Mesenchymal stem cell (in vitro differentiated cells and primary cell): ENCODE data around the gene PADI1.
"Not testable (repeated sequence)": the region's sequence is repeated elsewhere in the genome, so short reads cannot be mapped to it uniquely, and the experiment has no call there.

Experiments used
- DNase-seq: peaks from one replicate; pipeline ENCODE4 v3.0.0-alpha.2; 2013
- H2AFZ ChIP-seq: one replicate; pipeline ENCODE4 v1.6.1; 2013; ENCODE audit warnings: low read depth, mild to moderate bottlenecking, control low read depth, inconsistent platforms, low read length, moderate library complexity
- H2AK5ac ChIP-seq: 2 replicates; pipeline ENCODE4 v1.6.1; 2013; ENCODE audit warnings: low read length, moderate library complexity, mild to moderate bottlenecking, inconsistent platforms; ENCODE audit not compliant: severe bottlenecking
- H2BK120ac ChIP-seq: one replicate; pipeline ENCODE4 v1.6.1; 2013; ENCODE audit warnings: low read depth, mild to moderate bottlenecking, inconsistent platforms, low read length, moderate library complexity
- H2BK12ac ChIP-seq, 2 experiments: one replicate each; pipeline ENCODE4 v1.6.1; 2013; ENCODE audit warnings: inconsistent platforms in 2 of 2, low read length in 2 of 2, mild to moderate bottlenecking in 2 of 2, moderate library complexity in 2 of 2, control low read depth in 1 of 2
- H2BK15ac ChIP-seq: one replicate; pipeline ENCODE4 v1.6.1; 2013; ENCODE audit warnings: mild to moderate bottlenecking, low read depth, inconsistent platforms; ENCODE audit not compliant: poor library complexity, severe bottlenecking
- H2BK5ac ChIP-seq: 2 replicates; pipeline ENCODE4 v1.6.1; 2013; ENCODE audit warnings: low read depth, mild to moderate bottlenecking, low read length, control low read depth, inconsistent platforms; ENCODE audit not compliant: poor library complexity, severe bottlenecking
- H3K14ac ChIP-seq, 2 experiments: one replicate each; pipeline ENCODE4 v1.6.1; 2013; ENCODE audit warnings: inconsistent platforms in 2 of 2, low read length in 2 of 2, control low read depth in 1 of 2, mild to moderate bottlenecking in 1 of 2, moderate library complexity in 1 of 2
- H3K18ac ChIP-seq, 2 experiments: one replicate each; pipeline ENCODE4 v1.6.1; 2013; ENCODE audit warnings: inconsistent platforms in 2 of 2, low read length in 2 of 2, control low read depth in 1 of 2, low read depth in 1 of 2, mild to moderate bottlenecking in 1 of 2
- H3K23ac ChIP-seq, 2 experiments: one replicate each; pipeline ENCODE4 v1.6.1; 2013; ENCODE audit warnings: inconsistent platforms in 2 of 2, low read length in 2 of 2, mild to moderate bottlenecking in 2 of 2, moderate library complexity in 2 of 2, control low read depth in 1 of 2
- H3K27ac ChIP-seq: 2 replicates; pipeline ENCODE4 v1.5.1; 2013; ENCODE audit warnings: mild to moderate bottlenecking, moderate library complexity, low read length, control low read depth, inconsistent platforms; ENCODE audit not compliant: poor library complexity, severe bottlenecking
- H3K27me3 ChIP-seq, 2 experiments: 2 replicates each; pipeline versions ENCODE4 v1.6.1 to v1.7.0; 2013; ENCODE audit warnings: low read length in 2 of 2, mild to moderate bottlenecking in 2 of 2, moderate library complexity in 2 of 2, control low read depth in 1 of 2, inconsistent platforms in 1 of 2; ENCODE audit not compliant: control insufficient read depth in 1 of 2, insufficient read depth in 1 of 2
- H3K36me3 ChIP-seq, 2 experiments: 2 replicates each; pipeline versions ENCODE4 v1.6.1 to v1.7.0; 2013; ENCODE audit warnings: low read length in 2 of 2, control low read depth in 1 of 2, inconsistent platforms in 1 of 2, low read depth in 1 of 2, mild to moderate bottlenecking in 1 of 2; ENCODE audit not compliant: insufficient read depth in 2 of 2, control insufficient read depth in 1 of 2
- H3K4ac ChIP-seq, 2 experiments: one replicate each; pipeline ENCODE4 v1.6.1; 2013; ENCODE audit warnings: inconsistent platforms in 2 of 2, low read length in 2 of 2, mild to moderate bottlenecking in 2 of 2, moderate library complexity in 2 of 2, control low read depth in 1 of 2, low read depth in 1 of 2
- H3K4me1 ChIP-seq: 2 replicates; pipeline ENCODE4 v1.6.1; 2013; ENCODE audit warnings: low read depth, low read length, control low read depth; ENCODE audit not compliant: control insufficient read depth, insufficient read depth
- H3K4me2 ChIP-seq: 2 replicates; pipeline ENCODE4 v1.6.1; 2013; ENCODE audit warnings: low read length, mild to moderate bottlenecking, inconsistent platforms; ENCODE audit not compliant: poor library complexity, severe bottlenecking
- H3K4me3 ChIP-seq, 2 experiments: 2 replicates each; pipeline versions ENCODE4 v1.5.1 to v1.7.0; 2013; ENCODE audit warnings: low read length in 2 of 2, mild to moderate bottlenecking in 2 of 2, control low read depth in 1 of 2, low read depth in 1 of 2; ENCODE audit not compliant: insufficient read depth in 1 of 2
- H3K79me1 ChIP-seq: replicated peaks from 2 replicates; pipeline ENCODE4 v1.6.1; 2013; ENCODE audit warnings: mild to moderate bottlenecking, control low read depth, low read length, inconsistent platforms; ENCODE audit not compliant: poor library complexity, severe bottlenecking
- H3K9ac ChIP-seq: 2 replicates; pipeline ENCODE4 v1.7.0; 2013; ENCODE audit warnings: mild to moderate bottlenecking, low read length, moderate library complexity
- H3K9me3 ChIP-seq: 2 replicates; pipeline ENCODE4 v1.7.0; 2013; ENCODE audit warnings: mild to moderate bottlenecking, low read length; ENCODE audit not compliant: control insufficient read depth
- H4K8ac ChIP-seq: one replicate; pipeline ENCODE4 v1.6.1; 2013; ENCODE audit warnings: inconsistent platforms, mild to moderate bottlenecking, low read length, moderate library complexity
- H4K91ac ChIP-seq: one replicate; pipeline ENCODE4 v1.6.1; 2013; ENCODE audit warnings: mild to moderate bottlenecking, low read length, inconsistent platforms
- whole genome bisulfite sequencing: methylation state at CpG from one replicate; pipeline ENCODE4 v1.1.7; 2013; ENCODE audit warnings: mixed read lengths; 5-methylcytosine and 5-hydroxymethylcytosine counted together

Gene PADI1

GRCh38 chr1:17241780-17242074, 36.8 kb downstream of the PADI1 start:
- H3K27ac ChIP-seq, H2BK120ac ChIP-seq, H2BK15ac ChIP-seq, H3K4me3 ChIP-seq, H4K8ac ChIP-seq, H4K91ac ChIP-seq, H3K4ac ChIP-seq, H3K23ac ChIP-seq, H3K4me2 ChIP-seq, H3K18ac ChIP-seq, H2BK12ac ChIP-seq, H2AFZ ChIP-seq, H3K9ac ChIP-seq, H3K9me3 ChIP-seq, DNase-seq, H2BK5ac ChIP-seq, H3K79me1 ChIP-seq, H3K14ac ChIP-seq: not testable (repeated sequence)
- H2AK5ac ChIP-seq = peak overlapping the region; percentile 55
- WGBS = 95% methylated on average over 9 of the region's 11 CpGs
- H3K27me3 ChIP-seq = peaks cover 0 to 82% of the 10 kb centered on the region in 2 experiments
- H3K36me3 ChIP-seq = peaks cover 0 to 13% of the 10 kb centered on the region in 2 experiments
- peaks cover 30% of the 10 kb centered on the region for H3K4me1 ChIP-seq

DNA sequence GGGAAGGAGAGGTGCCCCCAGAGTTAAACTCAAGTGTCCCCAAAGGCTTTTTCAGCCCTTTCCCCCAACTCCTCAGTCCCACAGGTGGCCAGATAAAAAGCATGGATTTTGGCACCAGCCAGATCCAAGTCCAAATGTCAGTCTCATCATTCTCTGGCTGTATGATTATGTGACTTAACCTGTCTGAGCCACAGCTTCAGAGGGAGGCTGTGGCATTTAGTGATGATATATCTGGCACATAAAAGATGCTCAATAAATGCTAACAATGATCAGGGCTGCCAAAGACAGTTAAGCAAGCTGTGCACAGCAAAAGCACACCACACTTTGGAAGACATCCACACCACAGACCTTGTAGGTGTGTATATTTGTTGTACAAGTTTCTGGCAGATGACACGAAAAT, 38.3 kb downstream of the PADI1 start:
- Histone ChIP-seq H3K36me3 (peaks cover 0 to 13% of the 10 kb centered on the region in 2 experiments), H2AK5ac (peak overlapping the region; percentile 2), H2BK15ac (no peak overlapping the region), H4K8ac (no peak overlapping the region), H3K79me1 (no peaks in the 10 kb centered on the region), H4K91ac (no peak overlapping the region), H3K4me1 (peaks cover 26% of the 10 kb centered on the region), H3K18ac (no peak overlapping the region), H3K9ac (no peak overlapping the region), H2BK12ac (no peak overlapping the region), H3K27me3 (peaks cover 0 to 86% of the 10 kb centered on the region in 2 experiments), H2AFZ (no peak overlapping the region), H3K4me3 (no peak overlapping the region), H2BK120ac (no peak overlapping the region), H3K14ac (no peak overlapping the region), H3K4ac (no peak overlapping the region), H3K9me3 (no peaks in the 10 kb centered on the region), H2BK5ac (no peak overlapping the region), H3K23ac (no peak overlapping the region), H3K4me2 (no peak overlapping the region), H3K27ac (no peak overlapping the region)
- no peak for DNase-seq
- no CpG with 5 or more reads among the region's 1 CpG for WGBS

DNA sequence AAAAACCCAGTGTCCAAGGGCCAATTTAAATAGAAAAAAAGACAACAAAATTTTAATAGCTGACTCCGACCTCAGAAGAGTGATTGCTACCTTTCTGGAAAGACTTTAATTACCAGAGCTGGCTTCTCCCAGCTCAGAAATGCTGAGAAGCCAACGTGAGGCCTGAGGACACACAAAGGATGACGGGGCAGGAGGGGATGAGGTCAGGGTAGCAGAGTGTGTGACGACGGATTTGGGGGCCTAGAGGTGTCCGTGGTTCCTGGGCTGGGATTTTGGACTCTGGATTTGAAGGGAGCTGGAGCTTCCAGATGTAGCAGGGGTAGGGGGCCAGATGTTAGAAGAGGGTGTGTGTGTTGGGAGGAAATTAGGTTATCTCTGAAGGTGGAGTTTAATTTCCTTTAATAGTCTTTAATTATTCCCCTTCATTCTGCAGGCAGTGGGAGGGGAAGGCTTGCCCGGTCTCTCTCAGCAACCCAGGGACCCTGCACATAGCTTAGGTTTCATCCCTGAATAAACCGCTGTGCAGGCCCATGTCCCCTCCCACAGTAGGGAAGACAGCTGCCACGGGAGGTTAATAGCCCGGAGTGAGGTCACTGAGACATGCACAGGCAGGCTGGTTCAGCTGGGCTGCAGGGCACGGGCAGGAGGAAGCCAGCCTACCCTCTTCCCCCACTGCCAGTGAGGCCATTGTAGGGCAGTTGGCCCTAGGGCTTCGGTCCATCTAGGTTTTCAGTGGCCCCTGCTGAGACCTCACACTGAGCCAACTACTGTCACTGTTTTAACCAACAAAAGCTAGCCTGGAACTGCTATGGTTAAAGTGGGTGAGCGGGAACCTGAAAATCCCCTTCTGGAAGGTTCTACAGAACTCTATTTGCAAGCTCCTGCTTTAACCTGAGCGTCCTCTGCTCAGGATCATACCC, 40.2 kb downstream of the PADI1 start:
- 71% methylated on average over 14 of the region's 14 CpGs for whole genome bisulfite sequencing
- H2AK5ac ChIP-seq = peak overlapping the region; percentile 85
- H3K27ac ChIP-seq = peak overlapping the region; percentile 59
- no peak overlapping the region for H3K9ac ChIP-seq
- H2BK12ac ChIP-seq = no peak overlapping the region
- no peak overlapping the region for H3K4me2 ChIP-seq
- H2BK5ac ChIP-seq = peak overlapping the region; percentile 36
- H3K23ac ChIP-seq = no peak overlapping the region
- H3K79me1 ChIP-seq = no peaks in the 10 kb centered on the region
- H4K91ac ChIP-seq = peak overlapping the region; percentile 50
- H3K18ac ChIP-seq = peak overlapping the region in 1 of 2 experiments; percentile 56
- H4K8ac ChIP-seq = peak overlapping the region; percentile 37
- peaks cover 26% of the 10 kb centered on the region for H3K4me1 ChIP-seq
- no peak for DNase-seq
- no peak overlapping the region for H3K4me3 ChIP-seq
- peak overlapping the region in 1 of 2 experiments; percentile 25 for H3K4ac ChIP-seq
- H2BK15ac ChIP-seq = no peak overlapping the region
- H3K9me3 ChIP-seq = no peaks in the 10 kb centered on the region
- peaks cover 0 to 80% of the 10 kb centered on the region in 2 experiments for H3K27me3 ChIP-seq
- peak overlapping the region in 1 of 2 experiments; percentile 62 for H3K14ac ChIP-seq
- H2AFZ ChIP-seq = peak overlapping the region; percentile 21
- peaks cover 0 to 12% of the 10 kb centered on the region in 2 experiments for H3K36me3 ChIP-seq
- H2BK120ac ChIP-seq = no peak overlapping the region

- Histone ChIP-seq H3K4me3 (no peak overlapping the region), H3K27me3 (peaks cover 0 to 78% of the 10 kb centered on the region in 2 experiments), H2BK120ac (no peak overlapping the region), H3K4me1 (peaks cover 29% of the 10 kb centered on the region), H3K14ac (no peak overlapping the region), H3K18ac (peak overlapping the region in 1 of 2 experiments; percentile 11), H4K91ac (peak overlapping the region; percentile 23), H3K79me1 (no peaks in the 10 kb centered on the region), H2BK12ac (peak overlapping the region in 1 of 2 experiments; percentile 29), H3K9me3 (no peaks in the 10 kb centered on the region), H2BK15ac (no peak overlapping the region), H2AK5ac (peak overlapping the region; percentile 27), H3K9ac (no peak overlapping the region), H3K27ac (peak overlapping the region; percentile 59), H2BK5ac (no peak overlapping the region), H3K36me3 (peaks cover 0 to 6% of the 10 kb centered on the region in 2 experiments), H3K23ac (no peak overlapping the region), H3K4ac (peak overlapping the region in 1 of 2 experiments; percentile 25), H2AFZ (no peak overlapping the region), H4K8ac (no peak overlapping the region), H3K4me2 (peak overlapping the region; percentile 6)
- WGBS = 83% methylated on average over 7 of the region's 7 CpGs
- DNase-seq = no peak
Measured at GRCh38 chr1:17245816-17246325, 40.9 kb downstream of the PADI1 start.
